ENCODE results near the gene BRSK2.
"Not testable (repeated sequence)": the region's sequence is repeated elsewhere in the genome, so short reads cannot be mapped to it uniquely, and the experiment has no call there.

The BRSK2 gene

GRCh38 chr11:1397862-1398527 is 8.3 kb downstream of the BRSK2 start:
- no peak for DNase-seq

DNA sequence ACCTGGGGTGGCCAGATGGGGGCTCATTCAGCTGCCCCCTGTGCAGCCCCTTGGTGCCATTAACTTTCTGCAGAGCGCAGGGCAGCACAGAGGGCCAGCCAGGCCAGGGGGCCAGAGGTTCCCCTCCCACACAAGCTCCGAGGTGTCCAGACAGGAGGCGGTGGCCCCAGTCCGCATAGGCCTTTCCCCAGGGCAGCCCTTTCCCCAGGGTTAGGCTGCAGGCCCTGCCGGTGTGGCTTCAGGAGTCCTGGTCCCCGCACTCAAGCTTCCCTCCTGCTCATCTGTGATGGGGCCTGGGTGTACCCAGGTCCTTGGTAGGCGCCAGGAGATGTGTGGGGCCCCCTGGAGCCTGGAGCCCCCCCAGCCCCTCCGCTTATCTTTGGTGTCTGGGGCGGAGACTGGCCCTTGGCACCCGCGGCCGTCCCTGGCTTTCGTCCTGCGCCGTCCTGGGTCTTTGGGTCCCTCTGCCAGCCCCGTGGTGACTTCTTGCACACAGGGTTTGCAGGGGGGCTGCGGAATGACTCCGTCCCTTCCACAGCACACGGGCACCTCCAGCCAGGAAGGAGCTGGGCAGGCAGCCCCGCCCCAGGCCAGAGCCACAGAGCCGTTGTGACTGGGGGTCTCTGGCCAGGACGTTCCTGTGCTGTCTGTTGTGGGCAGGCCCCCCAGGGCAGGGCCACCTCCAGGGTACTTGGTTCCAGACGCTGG is 8.9 kb downstream of the BRSK2 start:
- DNase-seq: no peak

DNA sequence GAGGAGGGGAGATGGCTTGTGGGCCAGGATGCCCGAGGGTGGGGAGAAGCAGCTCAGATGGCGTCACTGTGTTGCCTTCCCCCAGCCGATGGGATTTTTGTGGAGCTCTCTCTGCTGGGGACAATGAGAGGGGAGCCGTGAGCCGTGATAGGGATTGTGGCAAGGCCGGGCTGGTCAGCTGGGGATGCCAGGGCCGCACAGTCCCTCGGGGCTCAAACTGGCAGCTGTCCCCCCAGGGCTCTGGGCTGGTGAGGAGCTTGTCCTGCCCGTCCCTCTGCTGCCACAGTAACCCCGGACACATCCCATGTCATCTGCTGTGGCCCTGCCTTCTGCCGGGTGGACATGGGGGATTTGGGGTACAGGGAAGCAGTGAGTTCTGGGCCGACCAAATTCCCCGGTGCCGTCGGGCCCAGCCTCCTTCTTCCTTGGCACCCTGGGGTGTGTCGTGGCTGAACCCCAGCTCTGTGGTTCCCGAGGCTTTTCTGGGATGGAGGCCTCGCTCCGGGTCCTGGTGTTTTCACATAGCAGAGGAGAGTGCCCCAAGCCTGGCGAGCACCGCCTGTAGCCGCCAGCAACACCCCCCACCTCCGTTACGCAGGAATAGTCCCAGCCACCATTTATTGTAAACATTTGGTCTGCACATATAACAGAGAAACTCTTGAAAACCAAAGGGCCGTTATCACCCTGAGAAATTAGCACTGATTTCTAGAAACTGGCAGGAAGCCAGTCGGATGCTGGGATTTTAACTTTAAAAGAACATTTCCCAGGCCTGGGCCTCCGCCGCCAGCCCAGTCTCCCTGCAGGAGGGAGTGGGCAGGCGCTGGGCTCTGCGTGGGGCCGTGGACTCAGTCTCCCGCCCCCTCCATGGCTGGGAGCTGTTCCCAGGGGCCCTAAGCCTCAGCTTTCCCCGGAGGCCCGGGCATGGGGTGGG is 9.9 kb downstream of the BRSK2 start:
- DNase-seq: no peak

DNA sequence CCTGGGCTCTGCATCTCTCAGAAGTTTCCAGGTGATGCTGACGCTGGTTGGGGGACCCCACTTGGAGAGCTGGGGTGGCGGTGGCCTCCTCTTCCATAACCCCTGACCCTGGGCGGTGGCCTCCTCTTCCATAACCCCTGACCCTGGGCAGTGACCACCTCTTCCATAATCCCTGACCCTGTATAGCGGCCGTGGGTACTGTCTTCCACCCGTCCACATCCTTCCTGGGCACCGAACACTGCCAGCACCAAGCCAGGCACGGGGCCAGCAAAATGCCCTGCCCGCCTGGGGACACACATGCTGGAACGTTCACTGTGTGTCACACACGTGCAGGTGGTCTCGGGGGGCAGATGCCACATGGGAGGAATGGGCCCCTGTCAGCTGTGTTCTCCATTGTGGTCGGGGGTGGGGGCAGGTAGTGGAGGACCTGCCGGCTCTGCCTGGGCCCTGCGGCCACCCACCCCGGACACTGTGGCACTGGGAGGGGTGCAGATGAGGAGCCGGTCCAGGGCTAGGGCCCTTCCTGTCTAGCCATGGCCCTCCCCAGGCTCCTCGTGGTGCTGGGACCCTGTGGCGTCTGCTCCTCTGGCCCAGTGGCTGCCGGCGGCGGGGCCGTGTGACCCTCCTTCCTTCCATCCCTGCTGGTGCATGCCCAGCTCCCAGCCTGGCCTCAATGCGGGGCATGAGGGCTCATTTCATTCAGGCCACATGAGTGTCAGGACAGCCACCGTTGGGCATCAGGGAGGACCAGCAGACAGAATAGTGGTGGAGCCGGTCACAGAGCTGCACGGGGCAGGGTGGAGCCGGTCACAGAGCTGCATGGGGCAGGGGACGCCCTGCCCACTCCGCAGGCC is 10.8 kb downstream of the BRSK2 start:
- DNase-seq: no peak

DNA sequence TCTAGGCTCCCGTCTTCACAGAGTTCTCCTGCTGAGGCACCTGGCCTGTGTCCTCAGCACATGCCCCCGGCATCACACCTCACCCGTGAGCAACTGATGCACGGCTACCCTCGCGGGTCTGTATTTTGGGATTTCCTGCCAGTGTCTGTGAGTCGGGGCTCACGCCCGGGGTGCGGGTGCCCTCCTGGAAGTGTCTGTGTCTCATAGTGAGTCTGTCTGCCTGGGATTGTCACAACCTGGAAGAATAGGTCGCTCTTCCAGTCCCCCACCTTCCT is 11.4 kb downstream of the BRSK2 start:
- DNase-seq: no peak

DNA sequence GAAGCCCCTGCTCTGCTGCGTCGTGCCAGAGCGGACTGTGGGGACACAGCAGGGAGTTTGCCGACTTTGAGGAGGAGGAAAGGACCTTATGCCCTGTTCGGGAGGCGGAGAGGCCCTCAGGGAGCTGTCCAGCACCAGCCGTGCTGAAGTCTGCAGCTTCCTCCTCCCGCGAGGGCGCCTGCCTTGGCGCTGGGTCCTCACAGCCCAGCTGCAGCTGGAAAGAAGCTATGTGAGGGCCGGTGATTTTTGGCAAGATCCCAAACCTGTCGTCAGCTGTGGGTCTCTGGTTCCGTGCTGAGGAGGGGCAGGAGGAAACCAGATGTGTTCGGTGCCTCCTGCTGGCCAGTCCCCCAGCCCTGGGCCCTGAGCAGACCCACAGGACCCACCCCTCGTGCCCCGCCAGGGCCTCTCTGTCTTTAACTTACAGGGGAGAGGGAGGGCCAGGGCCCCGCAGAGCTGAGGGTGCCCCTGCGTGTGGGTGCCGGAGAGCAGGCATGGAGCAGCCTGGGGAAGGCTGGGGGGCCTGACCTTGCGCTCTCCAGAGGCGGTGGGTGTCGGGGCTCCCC is 12.0 kb downstream of the BRSK2 start:
- DNase-seq: no peak

DNA sequence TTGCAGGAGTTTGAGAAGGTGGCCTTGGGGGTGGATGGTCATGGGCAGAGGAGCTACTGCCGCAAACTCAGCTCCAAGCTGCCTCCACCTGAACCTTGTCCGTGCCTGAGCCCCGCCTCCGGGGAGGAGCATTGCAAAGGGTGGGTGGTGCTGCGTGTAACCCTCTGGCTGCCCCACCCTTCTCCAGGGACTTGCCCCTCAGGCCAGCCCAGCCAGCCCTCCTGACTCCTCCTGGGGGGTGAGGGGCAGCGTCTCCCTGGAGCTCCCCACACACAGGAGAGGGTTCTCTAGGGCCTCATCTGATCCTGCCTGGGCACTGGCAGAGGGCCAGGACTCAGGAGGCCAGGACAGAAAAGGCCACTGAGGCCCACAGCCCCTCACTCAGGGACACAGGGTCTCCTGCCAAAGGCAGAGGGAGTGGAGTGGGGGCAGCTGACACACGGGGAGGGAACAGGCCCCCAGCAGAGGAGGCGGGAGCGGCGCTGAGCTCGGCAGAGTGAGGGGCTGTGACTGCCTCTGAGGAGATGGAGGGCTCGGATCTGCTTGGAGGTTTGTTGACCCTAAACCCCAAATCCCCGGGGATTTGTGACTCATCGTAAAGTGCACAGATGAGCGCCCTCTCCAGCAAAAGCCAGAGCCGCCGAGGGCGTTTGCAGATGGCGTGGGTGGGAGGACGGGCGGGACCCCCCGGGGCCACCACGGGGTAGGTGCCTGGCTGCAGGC is 12.8 kb downstream of the BRSK2 start:
- DNase-seq: no peak

GRCh38 chr11:1403078-1403620 is 13.4 kb downstream of the BRSK2 start:
- DNase-seq: no peak

GRCh38 chr11:1403721-1404460 is 14.2 kb downstream of the BRSK2 start:
- DNase-seq: no peak

DNA sequence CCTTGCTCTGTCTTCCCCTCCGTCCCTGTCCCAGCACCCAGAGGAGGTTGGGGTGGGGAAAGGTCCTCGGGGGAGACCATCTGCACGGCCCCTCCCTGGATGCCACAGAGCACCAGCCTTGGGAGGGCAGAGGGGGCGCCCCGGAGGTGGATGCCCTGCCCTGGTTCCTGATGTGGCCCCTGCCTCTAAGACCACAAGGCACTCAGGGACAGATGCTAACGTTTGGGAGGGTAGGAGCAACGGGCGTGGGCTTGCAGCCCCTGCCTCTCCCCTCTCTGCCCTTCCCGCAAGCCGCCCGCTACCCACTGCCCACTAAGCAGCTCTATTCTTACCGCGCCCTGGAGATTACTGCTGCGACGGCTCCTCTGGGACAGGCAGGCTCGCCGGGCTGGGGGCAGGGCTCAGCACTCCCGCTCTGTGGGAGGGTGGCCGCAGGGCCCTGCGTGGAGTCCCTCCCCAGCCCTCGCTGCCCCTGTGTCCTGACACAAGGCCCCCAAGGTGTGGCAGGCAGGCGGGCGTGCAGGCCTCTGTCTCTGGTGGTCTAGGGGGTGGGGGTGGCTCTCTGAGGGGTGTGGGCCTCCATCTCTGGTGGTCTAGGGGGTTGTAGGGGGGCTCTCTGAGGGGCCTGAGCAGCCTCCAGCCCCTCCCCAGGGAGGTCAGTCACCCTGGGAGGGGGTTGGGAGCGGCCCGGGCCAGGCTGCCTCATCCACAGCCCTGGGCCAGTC is 14.9 kb downstream of the BRSK2 start:
- DNase-seq: no peak

DNA sequence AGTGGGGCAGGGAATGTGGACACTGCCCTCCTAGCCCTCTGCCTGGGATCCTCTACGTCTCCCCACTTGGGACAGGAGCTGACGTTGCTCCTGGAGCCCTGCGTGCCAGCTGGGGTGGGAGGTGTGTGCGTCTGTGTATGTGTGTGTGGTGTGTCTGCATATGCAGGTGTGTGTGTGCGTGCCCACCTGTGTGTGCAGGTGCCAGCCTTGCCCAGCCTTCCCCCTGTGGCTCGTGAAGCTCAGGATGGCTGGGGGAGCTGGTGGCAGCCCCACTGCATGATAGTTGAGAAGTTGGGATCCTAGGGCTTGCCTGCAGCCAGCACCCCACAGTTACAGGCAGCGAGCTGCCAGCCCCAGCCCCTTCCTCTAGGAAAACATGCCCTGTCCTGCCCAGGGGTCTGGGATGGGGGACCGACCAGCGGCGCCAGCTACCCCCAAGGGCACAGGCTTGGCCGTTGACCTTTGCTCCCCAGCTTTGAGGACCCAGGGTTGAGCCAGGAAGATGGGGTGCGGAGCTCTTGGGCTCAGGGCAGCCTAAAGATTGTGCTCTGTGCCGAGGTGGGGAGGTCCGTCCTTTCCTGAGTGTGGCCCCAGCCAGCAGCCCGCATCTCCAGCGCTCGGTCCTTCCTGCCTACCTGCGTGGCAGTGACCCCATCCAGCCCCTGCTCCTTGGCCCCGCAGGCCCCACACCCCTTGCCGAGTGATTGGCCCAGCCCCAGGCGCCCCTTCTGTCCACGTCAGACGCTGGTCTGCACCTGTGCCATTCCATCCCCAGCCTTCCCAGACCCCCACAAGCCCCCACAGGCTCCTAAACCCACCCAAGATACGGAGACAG is 15.7 kb downstream of the BRSK2 start:
- DNase-seq: no peak

- no peak for DNase-seq
Observed at GRCh38 chr11:1406571-1407485, 17.1 kb downstream of the BRSK2 start.

DNA sequence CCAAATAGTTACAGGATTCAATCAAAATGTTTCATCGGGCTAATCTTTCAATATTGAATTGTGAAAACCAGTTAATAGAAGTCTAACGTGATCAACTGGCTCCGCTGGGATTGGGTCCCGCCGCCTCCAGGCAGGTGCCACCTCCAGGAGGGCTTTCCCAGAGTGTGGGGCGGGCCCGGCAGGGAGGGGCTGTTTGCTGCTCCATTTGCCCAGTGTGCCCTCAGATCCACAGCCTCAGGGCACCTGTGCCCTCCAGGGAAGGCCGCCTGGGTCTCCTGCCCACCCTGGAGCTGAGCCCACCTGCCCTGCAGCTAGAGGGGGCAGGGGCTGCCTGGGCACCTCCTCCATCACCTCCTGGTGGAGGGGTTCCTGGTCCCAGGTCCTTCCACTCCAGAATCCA is 17.9 kb downstream of the BRSK2 start:
- no peak for DNase-seq

DNA sequence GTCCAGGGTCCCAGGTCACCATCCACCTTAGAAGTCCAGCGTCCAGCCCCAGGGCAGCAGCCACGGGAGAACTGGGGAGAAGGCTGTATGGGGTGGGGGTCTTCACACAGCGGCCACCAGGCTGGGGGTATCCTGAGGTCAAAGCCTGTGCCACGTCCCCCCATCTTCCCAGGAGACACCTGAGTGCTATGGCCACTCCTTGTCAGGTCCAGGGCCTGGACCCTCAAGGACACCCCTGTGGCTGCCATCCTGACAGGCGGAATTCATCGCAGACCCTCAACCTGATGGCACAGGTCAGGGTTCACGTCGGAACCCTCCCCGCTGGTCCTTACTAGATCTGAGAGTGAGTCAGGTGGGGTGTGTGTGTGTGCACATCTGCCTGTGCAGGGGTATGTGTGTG is 18.6 kb downstream of the BRSK2 start:
- DNase-seq: no peak

- no peak for DNase-seq
Observed at GRCh38 chr11:1409108-1409851, 19.5 kb downstream of the BRSK2 start.

GRCh38 chr11:1409852-1410125 is 20.1 kb downstream of the BRSK2 start:
- not testable (repeated sequence) for DNase-seq

Data from NCI-H1694 (cell line).